AG20443 (cell line): Measurements from ENCODE around the gene SPTLC3.
A peak's percentile ranks its signal among the peaks of the same experiment; 100 is the strongest.

ENCODE experiments used
- DNase-seq: peaks from one replicate; pipeline ENCODE4 v3.0.0; 2012; ENCODE audit warnings: low spot score, mixed read lengths

The SPTLC3 gene

GRCh38 chr20:13098720-13099355 lies 90.1 kb downstream of the SPTLC3 start:
- no peak for DNase-seq

DNA sequence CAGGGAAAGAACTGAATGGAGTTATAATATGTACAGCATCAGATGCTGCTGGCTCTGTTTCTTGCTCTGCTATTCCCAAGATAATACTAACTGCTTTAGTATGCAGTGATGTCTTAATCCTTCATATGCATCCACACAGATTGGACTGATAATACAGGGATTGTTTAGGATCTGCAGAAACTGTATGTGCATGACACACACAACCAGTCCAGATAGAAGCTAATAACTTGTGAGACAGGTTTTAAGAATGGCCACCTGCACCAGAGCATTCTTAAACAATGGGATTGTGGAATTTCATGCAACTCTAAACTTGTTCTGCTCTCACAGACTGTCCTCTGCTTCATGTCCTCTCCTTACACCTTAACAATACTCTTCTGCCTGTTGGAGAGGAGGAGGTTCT lies 90.9 kb downstream of the SPTLC3 start:
- no peak for DNase-seq

- no peak for DNase-seq
Measured at GRCh38 chr20:13101276-13101675, 92.5 kb downstream of the SPTLC3 start.

DNA sequence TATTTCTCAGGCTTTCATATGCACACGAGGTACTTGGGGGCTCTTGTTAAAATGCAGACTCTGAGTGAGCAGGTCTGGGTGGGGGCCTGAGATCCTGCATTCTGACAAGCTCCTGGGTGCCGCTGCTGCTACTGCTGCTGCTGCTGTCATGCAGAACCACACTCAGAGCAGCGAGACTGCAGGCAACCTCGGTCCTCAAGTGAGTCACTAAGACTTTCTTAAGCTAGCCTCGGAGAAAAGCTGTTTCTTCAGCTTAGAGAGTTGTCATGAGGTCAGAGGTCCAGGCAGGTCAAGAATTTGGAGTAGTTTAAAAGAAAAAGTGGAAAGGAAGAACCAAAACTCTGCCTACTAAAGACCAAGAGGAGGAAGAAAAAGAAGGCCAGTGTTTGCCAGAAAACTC lies 92.9 kb downstream of the SPTLC3 start:
- no peak for DNase-seq

- DNase-seq, result no peak
Measured at GRCh38 chr20:13102237-13102636, 93.5 kb downstream of the SPTLC3 start.

GRCh38 chr20:13102694-13103093 lies 93.9 kb downstream of the SPTLC3 start:
- DNase-seq, result no peak

- no peak for DNase-seq
Measured at GRCh38 chr20:13105039-13105438, 96.3 kb downstream of the SPTLC3 start.

- peak; percentile 33 for DNase-seq
Measured at GRCh38 chr20:13105864-13106457, 97.2 kb downstream of the SPTLC3 start.

DNA sequence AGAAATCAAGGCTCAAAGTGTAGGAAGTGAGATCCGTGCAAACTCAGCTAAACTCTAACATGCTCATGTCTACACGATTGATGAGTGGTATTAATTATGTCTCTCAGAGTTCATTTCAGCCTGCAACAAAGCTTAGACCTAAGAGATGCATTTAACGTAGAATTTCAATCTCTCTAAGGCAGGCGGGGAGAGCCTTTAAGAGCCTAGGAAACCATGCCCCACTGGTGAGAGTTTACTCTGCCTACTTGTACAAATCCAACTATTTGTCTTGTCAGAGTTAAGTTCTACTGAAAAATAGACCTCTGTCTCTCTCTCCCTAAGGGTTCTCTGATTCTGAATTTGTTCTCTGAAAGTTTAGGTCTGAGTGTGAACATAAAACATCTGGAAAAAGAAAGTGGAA lies 100.9 kb downstream of the SPTLC3 start:
- no peak for DNase-seq

- no peak for DNase-seq
Measured at GRCh38 chr20:13110796-13111195, 102.0 kb downstream of the SPTLC3 start.

DNA sequence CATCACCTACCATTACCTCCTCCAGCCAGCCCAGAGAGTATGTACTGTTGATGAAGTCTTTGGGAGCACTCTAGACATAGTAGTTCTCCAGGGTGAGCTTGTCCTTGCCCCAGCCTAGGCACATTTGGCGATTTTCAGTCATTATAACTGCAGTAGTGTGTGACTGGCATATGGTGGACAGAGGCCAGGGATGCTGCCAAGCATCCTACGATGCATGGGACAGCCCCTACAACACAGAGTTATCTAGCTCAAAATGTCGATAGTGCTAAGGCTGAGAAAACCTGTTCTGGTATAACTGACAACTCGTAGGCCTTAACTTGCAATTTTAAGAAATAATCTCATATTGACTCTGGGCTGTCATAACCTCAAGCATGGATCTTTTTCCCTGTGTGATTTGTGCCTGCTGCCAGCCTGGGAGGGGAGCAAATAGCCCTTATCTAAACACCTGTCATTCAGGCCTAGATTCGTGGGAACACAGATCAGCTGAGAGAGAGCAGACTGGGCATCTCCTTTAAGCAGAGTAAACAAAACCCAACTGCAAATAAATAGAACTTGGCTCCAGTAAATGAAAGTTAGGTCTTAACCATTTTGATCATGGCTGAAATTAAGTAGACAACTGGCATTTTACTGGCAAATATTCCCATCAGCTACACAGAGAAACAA lies 102.6 kb downstream of the SPTLC3 start:
- no peak for DNase-seq

- DNase-seq, result no peak
Measured at GRCh38 chr20:13113731-13114130, 105.0 kb downstream of the SPTLC3 start.

DNA sequence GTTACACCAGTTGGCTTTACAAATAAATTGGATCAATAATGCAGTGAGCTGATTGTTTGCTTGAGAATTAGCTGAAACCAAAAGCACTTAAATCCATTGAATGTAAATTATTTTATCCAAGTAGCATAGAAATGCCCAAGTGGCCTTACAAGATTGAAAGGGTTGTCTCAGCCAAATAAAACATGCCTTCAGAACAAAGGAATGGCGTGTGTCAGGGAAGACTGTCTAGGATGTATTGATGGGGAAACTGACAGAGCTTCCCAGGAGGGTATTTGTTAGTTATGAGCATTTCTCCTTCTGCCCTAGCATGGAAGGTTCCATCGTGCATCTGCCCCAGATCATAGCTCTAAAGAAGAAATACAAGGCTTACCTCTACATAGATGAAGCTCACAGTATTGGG lies 108.4 kb downstream of the SPTLC3 start:
- DNase-seq, result no peak

DNA sequence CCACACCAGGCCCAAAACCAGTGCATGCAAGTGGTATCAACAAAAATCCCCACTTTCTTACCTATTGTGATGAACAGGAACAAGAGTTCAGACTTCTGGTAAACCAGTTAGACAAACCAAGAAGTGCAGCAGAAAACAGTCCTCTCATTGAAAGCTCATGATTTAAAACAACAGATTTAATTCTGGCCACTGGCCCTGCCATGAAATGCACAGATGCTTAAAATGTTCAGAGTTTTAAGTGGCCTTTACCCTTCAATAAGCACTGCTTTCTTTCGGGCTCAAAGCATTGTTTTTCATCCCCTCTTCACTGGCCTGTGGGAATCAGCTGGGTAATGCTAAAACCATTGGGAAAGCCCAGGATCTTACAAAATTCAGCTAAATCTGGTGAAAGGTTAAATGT lies 109.9 kb downstream of the SPTLC3 start:
- DNase-seq, result no peak

GRCh38 chr20:13119583-13119982 lies 110.8 kb downstream of the SPTLC3 start:
- DNase-seq, result peak; percentile 71

- no peak for DNase-seq
Measured at GRCh38 chr20:13120471-13120870, 111.7 kb downstream of the SPTLC3 start.

GRCh38 chr20:13121840-13122515 lies 113.2 kb downstream of the SPTLC3 start:
- DNase-seq, result no peak

DNA sequence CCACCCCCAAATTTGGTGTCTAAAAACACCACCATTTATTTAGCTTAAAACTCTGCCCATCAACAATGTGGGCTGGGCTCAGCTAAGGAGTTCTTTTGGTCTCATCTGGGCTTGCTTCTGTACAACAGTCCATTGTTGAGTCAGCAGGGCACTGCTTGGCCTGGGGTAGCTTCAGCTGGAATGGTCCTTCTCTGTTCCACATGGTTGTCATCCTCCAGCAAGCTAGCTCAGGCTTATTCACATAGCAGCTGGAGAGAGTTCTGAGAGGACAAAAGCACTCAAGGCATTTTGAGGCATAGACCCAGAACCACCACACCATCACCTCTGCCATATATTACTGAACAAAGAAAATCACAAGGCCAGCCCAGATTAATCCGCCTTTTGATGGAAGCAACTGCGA lies 116.7 kb downstream of the SPTLC3 start:
- DNase-seq, result no peak

DNA sequence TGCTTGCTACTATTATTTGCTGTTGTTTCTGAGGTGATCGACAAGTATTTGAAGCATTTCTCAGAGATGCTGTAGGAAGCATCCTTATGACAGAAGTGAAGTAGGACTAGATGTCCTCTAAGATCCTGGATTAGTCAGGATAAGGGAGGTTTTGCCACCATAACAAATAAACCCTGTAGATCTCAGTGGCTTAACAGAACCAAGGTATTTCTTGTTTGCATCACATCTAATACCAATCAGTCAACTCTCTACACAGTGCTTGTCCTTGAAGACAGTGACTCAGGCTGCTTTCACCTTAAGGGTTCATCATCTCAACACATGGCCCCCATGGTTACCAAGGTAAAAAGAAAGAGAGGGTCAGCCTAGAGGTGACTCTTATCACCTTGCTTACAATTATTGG lies 119.4 kb downstream of the SPTLC3 start:
- no peak for DNase-seq

DNA sequence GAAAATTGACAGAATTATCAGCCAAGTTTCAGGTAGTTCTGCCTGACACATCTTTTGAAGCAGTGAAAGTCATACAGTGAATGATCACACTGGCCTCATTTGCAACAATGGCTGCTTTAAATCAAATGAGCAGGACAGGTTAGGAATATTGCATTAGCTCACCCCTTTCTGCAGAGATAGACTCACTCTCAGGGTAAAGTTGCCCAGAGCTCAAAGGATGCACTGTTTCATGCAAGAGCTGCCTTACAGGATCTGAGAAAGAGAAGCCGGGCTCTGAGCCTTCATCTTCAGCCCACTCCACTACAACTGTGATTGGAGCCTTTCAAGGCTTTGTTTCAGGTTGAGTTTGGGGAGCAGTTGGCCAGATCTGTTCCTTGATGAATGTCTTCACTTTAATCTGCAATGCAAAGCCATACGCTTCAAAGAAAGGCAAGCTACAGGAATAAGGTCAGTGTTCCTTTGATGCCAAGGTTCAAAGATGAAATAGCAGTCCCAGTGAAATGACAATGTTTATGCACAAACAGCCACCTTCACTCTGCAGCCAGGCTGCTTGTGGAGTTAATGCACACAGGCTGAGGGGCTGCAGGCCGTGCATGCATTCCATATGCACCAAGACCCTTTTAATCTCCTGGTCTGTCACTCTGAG lies 121.4 kb downstream of the SPTLC3 start:
- DNase-seq, result no peak

DNA sequence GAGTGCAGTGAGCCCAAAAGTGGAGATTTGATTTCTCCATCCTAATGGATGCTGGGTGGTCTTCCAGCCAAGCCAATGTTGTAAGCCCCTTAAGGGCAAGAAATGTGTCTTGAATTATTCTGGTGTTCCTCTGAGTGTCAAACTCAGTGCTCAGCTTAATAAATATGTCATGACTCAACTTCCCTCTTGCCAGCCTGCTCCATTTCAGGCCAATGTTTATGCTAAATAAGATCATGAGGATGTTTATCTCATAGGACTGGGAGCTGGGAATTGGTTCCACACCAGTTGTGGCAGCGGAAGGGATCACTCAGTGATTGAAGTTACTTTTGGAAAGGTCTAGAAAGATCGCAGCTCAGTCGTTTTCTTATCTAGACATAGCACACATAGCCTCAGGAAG lies 121.9 kb downstream of the SPTLC3 start:
- no peak for DNase-seq

GRCh38 chr20:13131688-13132087 lies 122.9 kb downstream of the SPTLC3 start:
- DNase-seq, result no peak
